GM21717 (cell line): ENCODE data around the gene MT1B.
"Not testable (repeated sequence)": the region's sequence is repeated elsewhere in the genome, so short reads cannot be mapped to it uniquely, and the experiment has no call there.

Experiments used
- ATAC-seq: cut with Tn5 transposase; IDR thresholded peaks from one replicate; pipeline ENCODE4 v1.9.1; 2021; ENCODE audit warnings: mild to moderate bottlenecking, moderate library complexity; ENCODE audit not compliant: unreplicated experiment

MT1B gene

DNA sequence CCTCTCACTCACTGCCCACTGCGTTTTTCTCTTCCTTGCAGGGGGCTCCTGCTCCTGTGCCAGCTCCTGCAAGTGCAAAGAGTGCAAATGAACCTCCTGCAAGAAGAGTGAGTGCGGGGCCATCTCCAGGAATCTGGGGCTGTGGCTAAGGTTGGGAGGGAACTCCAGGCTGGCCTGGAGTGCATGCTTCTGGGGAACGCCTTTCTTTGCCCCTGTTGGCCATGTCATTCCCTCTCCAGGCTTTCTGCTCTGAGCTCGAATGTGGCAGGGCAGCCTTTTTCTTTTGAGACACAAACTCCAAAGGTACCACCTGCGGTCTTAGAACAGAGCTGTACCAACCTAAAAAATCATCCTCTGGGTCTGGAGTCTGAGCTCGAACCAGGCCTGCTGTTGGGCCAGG, 33.5 kb upstream of the MT1B start:
- no peak for ATAC-seq

- ATAC-seq, result no peak
These were observed 31.3 kb upstream of the MT1B start for GRCh38 chr16:56620339-56620897.

GRCh38 chr16:56621665-56622445, 29.8 kb upstream of the MT1B start:
- not testable (repeated sequence) for ATAC-seq

DNA sequence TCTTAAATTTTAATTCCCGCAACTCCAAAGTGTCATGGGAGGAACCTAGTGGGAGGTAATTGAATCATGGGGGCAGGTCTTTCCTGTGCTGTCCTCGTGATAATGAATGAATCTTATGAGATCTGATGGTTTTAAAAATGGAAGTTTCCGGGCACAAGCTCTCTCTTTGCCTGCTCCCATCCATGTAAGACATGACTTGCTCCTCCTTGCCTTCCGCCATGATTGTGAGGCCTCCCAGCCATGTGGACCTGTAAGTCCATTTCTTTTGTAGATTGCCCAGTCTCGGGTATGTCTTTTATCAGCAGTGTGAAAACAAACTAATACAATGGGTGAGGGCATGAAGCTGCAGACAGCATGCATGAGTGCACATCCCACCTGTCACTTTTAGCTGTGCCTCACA, 28.5 kb upstream of the MT1B start:
- ATAC-seq, result not testable (repeated sequence)

DNA sequence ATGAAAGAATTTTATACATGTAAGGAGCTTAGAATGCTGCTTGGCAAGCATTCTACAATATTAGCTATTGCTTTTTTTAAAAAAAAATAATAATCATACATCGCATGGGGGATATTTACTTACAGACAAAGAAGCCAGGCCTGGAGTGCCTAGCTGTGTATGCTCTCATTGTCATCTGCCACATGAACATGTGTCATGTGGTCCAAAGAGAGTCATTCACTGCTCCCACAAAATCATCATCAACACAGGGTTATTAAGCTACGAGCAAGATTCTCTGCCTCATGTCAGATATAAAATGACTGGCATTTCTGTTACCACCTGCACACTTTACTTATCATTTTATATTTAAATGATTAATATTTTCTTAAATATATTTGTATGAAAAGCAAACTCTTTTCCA, 28.0 kb upstream of the MT1B start:
- no peak for ATAC-seq

GRCh38 chr16:56625140-56625942, 26.3 kb upstream of the MT1B start, which contains the start of gene MT1E:
Gene MT1E (plus strand): TSS chr16:56625781. CDS start chr16:56625852, 71 bp downstream.
- no peak for ATAC-seq

GRCh38 chr16:56625943-56626654, 25.6 kb upstream of the MT1B start:
- ATAC-seq, result no peak

GRCh38 chr16:56626685-56627084, 25.0 kb upstream of the MT1B start:
- no peak for ATAC-seq

- ATAC-seq, result no peak
These were observed 23.0 kb upstream of the MT1B start for GRCh38 chr16:56628486-56629350.

- ATAC-seq, result no peak
These were observed 22.2 kb upstream of the MT1B start for GRCh38 chr16:56629531-56629930.

GRCh38 chr16:56630134-56630533, 21.6 kb upstream of the MT1B start:
- ATAC-seq, result peak; percentile 76

DNA sequence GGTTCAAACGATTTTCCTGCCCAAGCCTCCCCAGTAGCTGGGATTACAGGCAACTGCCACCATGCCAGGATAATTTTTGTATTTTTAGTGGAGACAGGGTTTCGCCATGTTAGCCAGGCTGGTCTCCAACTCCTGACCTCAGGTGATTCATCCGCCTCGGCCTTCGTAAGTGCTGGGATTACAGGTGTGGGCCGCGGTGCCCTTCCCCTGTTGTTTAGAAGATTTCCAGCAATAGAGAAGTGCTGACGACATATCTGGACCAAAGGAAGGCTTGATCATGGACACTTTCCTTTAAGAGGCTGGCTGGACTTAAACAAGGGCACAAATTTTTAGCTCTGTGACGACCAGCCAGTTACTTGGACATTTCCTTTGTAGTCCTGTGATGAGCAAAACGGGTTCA, 20.5 kb upstream of the MT1B start:
- no peak for ATAC-seq

GRCh38 chr16:56631832-56632155, 19.9 kb upstream of the MT1B start:
- no peak for ATAC-seq

DNA sequence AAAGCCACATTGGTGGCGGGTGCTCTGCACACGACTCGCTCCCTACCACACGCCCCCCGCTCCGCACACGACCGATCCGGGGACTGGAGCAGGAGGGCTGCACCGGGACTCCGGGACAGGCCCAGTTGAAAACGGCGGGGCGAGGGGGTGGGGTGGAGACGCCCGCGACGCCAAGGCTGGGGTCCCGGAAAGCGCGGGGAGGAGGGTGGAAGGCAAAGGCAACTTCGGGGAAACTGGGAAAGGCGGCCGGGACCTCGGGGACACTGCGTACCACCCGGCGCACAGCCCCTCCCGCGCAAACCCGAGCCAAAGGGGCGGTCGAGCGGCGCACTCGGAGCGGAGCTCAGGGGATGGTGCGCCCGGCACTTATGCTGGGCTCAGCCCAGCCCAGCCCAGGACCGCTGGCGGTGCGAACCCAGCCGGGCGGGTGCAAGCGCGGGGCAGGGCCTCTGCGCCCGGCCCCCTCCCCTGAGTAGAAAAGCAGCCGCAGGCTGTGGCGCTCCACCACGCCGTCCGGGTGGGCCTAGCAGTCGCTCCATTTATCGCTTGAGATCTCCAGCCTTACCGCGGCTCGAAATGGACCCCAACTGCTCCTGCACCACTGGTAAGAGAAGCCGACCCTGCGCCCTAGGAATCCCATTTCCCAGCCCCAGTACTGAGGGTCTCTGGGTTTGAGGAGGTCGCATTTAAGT, 19.4 kb upstream of the MT1B start, which contains the start of gene MT1M:
TSS of gene MT1M (plus strand) at position 504 of the 692 bp plus-strand sequence. CDS start at position 577, 73 bp downstream.
- no peak for ATAC-seq

GRCh38 chr16:56632848-56633365, 18.8 kb upstream of the MT1B start:
- ATAC-seq, result no peak

DNA sequence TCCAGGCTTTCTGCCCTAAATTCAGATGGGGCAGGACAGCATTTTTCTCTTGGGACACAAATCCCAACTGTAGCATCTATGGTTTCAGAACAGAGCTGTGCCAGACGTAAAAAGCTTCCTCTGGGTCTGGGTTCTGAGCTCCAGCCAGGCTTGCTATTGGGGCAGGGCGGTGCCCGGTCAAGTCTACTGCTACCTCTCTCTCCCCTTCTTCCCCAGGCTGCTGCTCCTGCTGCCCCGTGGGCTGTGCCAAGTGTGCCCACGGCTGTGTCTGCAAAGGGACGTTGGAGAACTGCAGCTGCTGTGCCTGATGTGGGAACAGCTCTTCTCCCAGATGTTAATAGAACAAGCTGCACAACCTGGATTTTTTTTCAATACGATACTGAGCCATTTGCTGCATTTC, 18.2 kb upstream of the MT1B start:
- no peak for ATAC-seq

DNA sequence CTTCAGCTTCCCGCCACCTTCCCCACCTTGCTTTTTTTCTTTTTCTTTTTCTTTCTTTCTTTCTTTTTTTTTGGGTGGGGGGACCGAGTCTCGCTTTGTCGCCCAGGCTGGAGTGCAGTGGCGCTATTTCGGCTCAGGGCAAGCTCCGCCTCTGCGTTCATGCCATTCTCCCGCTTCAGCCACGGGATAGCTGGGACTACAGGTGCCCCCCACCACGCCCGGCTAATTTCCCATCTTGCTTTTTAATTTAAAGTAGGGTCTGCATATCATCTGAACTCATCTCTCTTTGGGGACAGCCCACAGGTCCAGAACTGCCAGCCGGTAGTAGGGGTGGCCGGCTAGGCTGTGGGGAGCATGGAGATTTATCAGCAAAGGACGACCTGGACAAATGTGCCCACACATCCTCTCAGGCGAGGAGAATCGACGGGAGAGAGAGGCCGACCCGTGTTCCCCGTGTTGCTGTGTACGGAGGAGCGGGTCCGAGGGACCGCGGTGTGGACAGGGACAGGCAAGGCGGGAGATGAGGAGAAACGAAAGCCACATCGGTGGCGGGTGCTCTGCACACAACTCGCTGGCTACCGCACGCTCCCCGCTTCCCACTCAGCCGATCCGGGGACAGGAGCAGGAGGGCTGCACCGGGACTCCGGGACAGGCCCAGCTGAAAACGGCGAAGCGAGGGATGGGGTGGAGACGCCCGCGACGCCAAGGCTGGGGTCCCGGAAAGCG, 16.8 kb upstream of the MT1B start:
- ATAC-seq, result no peak

DNA sequence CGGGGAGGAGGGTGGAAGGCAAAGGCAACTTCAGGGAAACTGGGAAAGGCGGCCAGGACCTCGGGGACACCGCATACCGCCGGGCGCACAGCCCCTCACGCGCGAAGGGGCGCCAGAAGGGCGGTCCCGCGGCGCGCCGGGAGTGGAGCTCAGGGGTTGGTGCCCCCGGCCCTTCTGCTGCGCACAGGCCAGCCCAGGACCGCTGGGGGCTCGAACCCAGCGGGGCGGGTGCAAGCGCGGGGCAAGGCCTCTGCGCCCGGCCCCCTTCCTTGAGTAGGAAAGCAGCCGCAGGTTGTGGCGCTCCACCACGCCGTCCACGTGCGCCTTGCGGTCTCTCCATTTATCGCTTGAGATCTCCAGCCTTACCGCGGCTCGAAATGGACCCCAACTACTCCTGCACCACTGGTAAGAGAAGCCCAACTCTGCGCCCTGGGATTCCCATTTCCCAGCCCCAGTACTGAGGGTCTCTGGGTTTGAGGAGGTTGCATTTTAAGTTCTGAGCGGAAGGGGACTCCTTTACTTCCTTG, 16.2 kb upstream of the MT1B start:
- no peak for ATAC-seq
